ENCODE measurements around the gene ZBTB7C. TPM values are rescaled to one million over a fixed set of nuclear protein-coding genes. Genes with fewer than 3 reads are reported as not detected.

Gene ZBTB7C
- total and polyA plus RNA-seq, 2 donors (not counting 1 experiment from before 2014, with no cell fraction given) = not detected

DNA sequence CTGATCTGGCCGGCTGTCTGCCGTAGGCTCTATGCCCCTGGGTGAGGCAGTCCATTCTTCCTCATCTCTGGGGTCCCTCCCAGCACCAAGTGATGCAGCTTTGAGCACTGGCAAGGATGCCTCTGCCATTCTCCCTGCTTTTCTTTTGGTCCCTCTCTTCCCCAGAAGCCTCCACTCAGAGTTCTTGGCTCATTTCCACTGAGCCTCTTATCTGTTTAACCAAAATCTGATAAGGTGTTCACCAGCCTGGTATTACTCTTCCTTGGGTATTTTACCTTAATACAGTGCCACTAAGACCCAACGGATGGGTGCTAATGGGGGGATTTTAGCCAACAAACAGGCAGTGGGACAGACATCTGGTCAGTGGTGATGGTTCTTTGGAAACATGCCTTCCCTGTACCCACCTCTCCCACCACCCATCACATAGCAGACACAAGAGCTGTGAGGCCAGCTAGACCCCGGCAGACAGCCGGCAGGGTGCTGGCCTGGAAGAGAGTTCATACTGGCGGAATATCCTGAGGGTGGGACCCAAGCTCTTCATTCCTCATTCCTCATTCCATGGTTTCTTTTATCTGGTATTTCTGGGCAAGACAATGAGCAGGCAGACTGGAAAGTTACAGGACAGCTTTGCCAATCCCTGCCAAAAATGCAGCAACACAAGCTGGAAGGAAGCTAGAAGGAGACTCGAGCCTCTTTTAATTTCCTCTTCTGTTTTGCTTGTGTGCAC is 34.6 kb downstream of the ZBTB7C start:
- intact Hi-C loops (cut with micrococcal nuclease) = no loop called here
- CTCF ChIA-PET = no interaction called here
- Histone ChIP-seq H3K4me3 (ENCODE audit: control extremely low read depth in 1 of 5, extremely low read depth in 1 of 5, insufficient read depth in 1 of 5, low read depth in 2 of 5, low read length in 4 of 5) (no peak overlapping the region), H3K79me2 (ENCODE audit: control insufficient read depth, insufficient read depth, low read length) (no peaks in the 10 kb centered on the region), H3K9ac (ENCODE audit: low read length) (no peak overlapping the region), H2AFZ (ENCODE audit: insufficient read depth, low read depth, low read length, poor library complexity, severe bottlenecking) (no peak overlapping the region), H4K20me1 (ENCODE audit: control insufficient read depth, insufficient read depth, low read length, poor library complexity, severe bottlenecking) (no peaks in the 10 kb centered on the region), H3K4me1 (ENCODE audit: control insufficient read depth in 2 of 2, insufficient read depth in 2 of 2, low read length in 2 of 2) (no peaks in the 10 kb centered on the region), H3K4me2 (replicated peaks; ENCODE audit: low read depth, low read length, poor library complexity, severe bottlenecking) (no peak overlapping the region), H3K27me3 (replicated peaks in 1 of 4; ENCODE audit: control extremely low read depth in 1 of 4, control insufficient read depth in 3 of 4, insufficient read depth in 4 of 4, low read length in 3 of 4) (peaks cover 0 to 4% (median 0%) of the 10 kb centered on the region in 4 experiments), H3K9me3 (ENCODE audit: control extremely low read depth in 1 of 3, control insufficient read depth in 2 of 3, insufficient read depth in 1 of 3, low read length in 2 of 3) (peaks cover 0 to 8% (median 0%) of the 10 kb centered on the region in 3 donors), H3K36me3 (replicated peaks in 1 of 2; ENCODE audit: control extremely low read depth in 1 of 2, control insufficient read depth in 1 of 2, extremely low read depth in 1 of 2, insufficient read depth in 2 of 2, low read length in 1 of 2) (no peaks in the 10 kb centered on the region), H3K27ac (ENCODE audit: low read length in 2 of 2) (no peak overlapping the region)
- 71% methylated on average over 5 of the region's 7 CpGs for WGBS (ENCODE audit: insufficient coverage)
- peaks cover 36% of the 10 kb centered on the region for H3K27me3 Mint-ChIP-seq
- H3K27ac Mint-ChIP-seq = no peak overlapping the region
- no peak for ATAC-seq (ENCODE audit: low read depth)
- TF ChIP-seq EZH2 (IDR thresholded peaks at IDR 0.05; ENCODE audit: borderline replicate concordance, insufficient read depth, low read depth, low read length, poor library complexity, severe bottlenecking) = no peak
- TF ChIP-seq, protein P1, sequence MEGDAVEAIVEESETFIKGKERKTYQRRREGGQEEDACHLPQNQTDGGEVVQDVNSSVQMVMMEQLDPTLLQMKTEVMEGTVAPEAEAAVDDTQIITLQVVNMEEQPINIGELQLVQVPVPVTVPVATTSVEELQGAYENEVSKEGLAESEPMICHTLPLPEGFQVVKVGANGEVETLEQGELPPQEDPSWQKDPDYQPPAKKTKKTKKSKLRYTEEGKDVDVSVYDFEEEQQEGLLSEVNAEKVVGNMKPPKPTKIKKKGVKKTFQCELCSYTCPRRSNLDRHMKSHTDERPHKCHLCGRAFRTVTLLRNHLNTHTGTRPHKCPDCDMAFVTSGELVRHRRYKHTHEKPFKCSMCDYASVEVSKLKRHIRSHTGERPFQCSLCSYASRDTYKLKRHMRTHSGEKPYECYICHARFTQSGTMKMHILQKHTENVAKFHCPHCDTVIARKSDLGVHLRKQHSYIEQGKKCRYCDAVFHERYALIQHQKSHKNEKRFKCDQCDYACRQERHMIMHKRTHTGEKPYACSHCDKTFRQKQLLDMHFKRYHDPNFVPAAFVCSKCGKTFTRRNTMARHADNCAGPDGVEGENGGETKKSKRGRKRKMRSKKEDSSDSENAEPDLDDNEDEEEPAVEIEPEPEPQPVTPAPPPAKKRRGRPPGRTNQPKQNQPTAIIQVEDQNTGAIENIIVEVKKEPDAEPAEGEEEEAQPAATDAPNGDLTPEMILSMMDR (IDR thresholded peaks at IDR 0.05) = no peak
- H3K4me1 Mint-ChIP-seq = no peaks in the 10 kb centered on the region
- H3K4me3 Mint-ChIP-seq = no peak overlapping the region
- H3K9me3 Mint-ChIP-seq (ENCODE audit: insufficient read depth) = peaks cover 5% of the 10 kb centered on the region
- POLR2A ChIA-PET = no interaction called here
- no peak for DNase-seq

DNA sequence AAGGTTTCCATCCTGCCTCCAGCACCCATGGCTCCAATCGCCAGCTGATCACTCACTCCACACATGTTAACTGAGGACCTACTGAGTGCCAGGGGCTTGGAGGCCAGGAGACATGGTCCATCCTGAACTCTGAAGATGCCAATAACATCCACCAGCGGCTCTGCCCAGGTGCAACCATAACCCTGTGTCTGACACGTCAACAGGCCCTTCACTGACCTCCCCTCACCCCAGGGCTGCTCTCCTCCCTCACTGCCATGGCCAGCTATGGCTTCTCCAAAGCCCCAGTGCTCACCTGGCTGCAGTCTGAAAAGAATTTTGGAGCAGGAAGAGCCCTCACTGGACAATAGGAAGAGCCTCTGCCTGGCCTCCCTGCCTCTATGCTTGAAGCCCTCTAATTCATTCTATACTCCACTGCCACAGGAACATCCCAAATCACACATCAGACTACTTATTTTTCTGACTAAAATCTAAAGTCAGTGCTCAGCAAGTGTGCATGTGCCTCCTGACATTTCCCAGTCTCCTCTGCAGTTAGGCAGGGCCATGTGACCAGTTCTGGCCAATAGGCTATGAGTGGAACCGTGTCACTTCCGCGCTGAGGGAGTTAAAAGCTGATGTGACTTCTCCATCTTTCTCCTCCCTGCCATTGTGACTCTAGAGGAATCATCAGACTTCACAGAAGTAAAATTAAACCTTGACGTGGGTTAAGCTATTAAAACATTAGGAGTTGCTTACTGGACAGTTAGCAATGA is 37.2 kb downstream of the ZBTB7C start:
- no peak overlapping the region for H2AFZ ChIP-seq (ENCODE audit: insufficient read depth, low read depth, low read length, poor library complexity, severe bottlenecking)
- H3K9me3 Mint-ChIP-seq (ENCODE audit: insufficient read depth) = peaks cover 7% of the 10 kb centered on the region
- ATAC-seq (ENCODE audit: low read depth) (no peak), DNase-seq (no peak)
- no peak overlapping the region for H3K4me2 ChIP-seq (replicated peaks; ENCODE audit: low read depth, low read length, poor library complexity, severe bottlenecking)
- no peaks in the 10 kb centered on the region for H4K20me1 ChIP-seq (ENCODE audit: control insufficient read depth, insufficient read depth, low read length, poor library complexity, severe bottlenecking)
- H3K9ac ChIP-seq (ENCODE audit: low read length) = no peak overlapping the region
- no peaks in the 10 kb centered on the region for H3K4me1 Mint-ChIP-seq
- H3K79me2 ChIP-seq (ENCODE audit: control insufficient read depth, insufficient read depth, low read length) = no peaks in the 10 kb centered on the region
- CTCF ChIA-PET = no interaction called here
- no peak overlapping the region for H3K4me3 Mint-ChIP-seq
- no peaks in the 10 kb centered on the region for H3K4me1 ChIP-seq (ENCODE audit: control insufficient read depth in 2 of 2, insufficient read depth in 2 of 2, low read length in 2 of 2)
- intact Hi-C loops (cut with micrococcal nuclease) = no loop called here
- H3K9me3 ChIP-seq (ENCODE audit: control extremely low read depth in 1 of 3, control insufficient read depth in 2 of 3, insufficient read depth in 1 of 3, low read length in 2 of 3) = peaks cover 0 to 10% (median 0%) of the 10 kb centered on the region in 3 donors
- H3K4me3 ChIP-seq (ENCODE audit: control extremely low read depth in 1 of 5, extremely low read depth in 1 of 5, insufficient read depth in 1 of 5, low read depth in 2 of 5, low read length in 4 of 5) = no peak overlapping the region
- 77% methylated on average over 3 of the region's 7 CpGs for WGBS (ENCODE audit: insufficient coverage)
- no peaks in the 10 kb centered on the region for H3K36me3 ChIP-seq (replicated peaks in 1 of 2; ENCODE audit: control extremely low read depth in 1 of 2, control insufficient read depth in 1 of 2, extremely low read depth in 1 of 2, insufficient read depth in 2 of 2, low read length in 1 of 2)
- TF ChIP-seq, protein P1 (IDR thresholded peaks at IDR 0.05) = no peak
- no peak for TF ChIP-seq EZH2 (IDR thresholded peaks at IDR 0.05; ENCODE audit: borderline replicate concordance, insufficient read depth, low read depth, low read length, poor library complexity, severe bottlenecking)
- POLR2A ChIA-PET = no interaction called here
- H3K27me3 ChIP-seq (replicated peaks in 1 of 4; ENCODE audit: control extremely low read depth in 1 of 4, control insufficient read depth in 3 of 4, insufficient read depth in 4 of 4, low read length in 3 of 4) = peaks cover 0 to 4% (median 0%) of the 10 kb centered on the region in 4 experiments
- H3K27ac ChIP-seq (ENCODE audit: low read length in 2 of 2) = no peak overlapping the region
- H3K27me3 Mint-ChIP-seq = peaks cover 30% of the 10 kb centered on the region
- H3K27ac Mint-ChIP-seq = no peak overlapping the region

Measured in B cell (primary cell).